IPS-15b (cell line): ENCODE results near the gene MRPS18A.

Experiments used
- H3K27me3 ChIP-seq: one replicate; pipeline ENCODE4 v1.6.1; 2013; ENCODE audit warnings: low read length; ENCODE audit not compliant: control insufficient read depth, insufficient read depth
- H3K36me3 ChIP-seq: one replicate; pipeline ENCODE4 v1.6.1; 2013; ENCODE audit warnings: low read length; ENCODE audit not compliant: control insufficient read depth, insufficient read depth
- H3K4me1 ChIP-seq: one replicate; pipeline ENCODE4 v1.6.1; 2013; ENCODE audit warnings: mild to moderate bottlenecking, low read length; ENCODE audit not compliant: control insufficient read depth, insufficient read depth
- H3K4me3 ChIP-seq: one replicate; pipeline ENCODE4 v1.5.1; 2013; ENCODE audit warnings: low read depth, low read length
- H3K9ac ChIP-seq: one replicate; pipeline ENCODE4 v1.6.1; 2013; ENCODE audit warnings: low read depth, mild to moderate bottlenecking, low read length
- H3K9me3 ChIP-seq: one replicate; pipeline ENCODE4 v1.6.1; 2013; ENCODE audit warnings: mild to moderate bottlenecking, low read length; ENCODE audit not compliant: control insufficient read depth, insufficient read depth

The MRPS18A gene

GRCh38 chr6:43622541-43622940 is 65.0 kb downstream of the MRPS18A start:
- Histone ChIP-seq H3K4me3 (no peak overlapping the region), H3K4me1 (no peaks in the 10 kb centered on the region), H3K9me3 (no peaks in the 10 kb centered on the region), H3K36me3 (peaks cover 46% of the 10 kb centered on the region), H3K9ac (no peak overlapping the region), H3K27me3 (no peaks in the 10 kb centered on the region)

- no peaks in the 10 kb centered on the region for H3K27me3 ChIP-seq
- H3K9me3 ChIP-seq, result no peaks in the 10 kb centered on the region
- peaks cover 45% of the 10 kb centered on the region for H3K36me3 ChIP-seq
- H3K4me1 ChIP-seq, result no peaks in the 10 kb centered on the region
- no peak overlapping the region for H3K9ac ChIP-seq
- H3K4me3 ChIP-seq, result no peak overlapping the region
Observed at GRCh38 chr6:43621836-43622180, 65.8 kb downstream of the MRPS18A start.
